HUES64 (cell line): ENCODE data around the gene SPINK9. TPM values are rescaled to one million over a fixed set of nuclear protein-coding genes. Genes with fewer than 3 reads are reported as not detected.
"Not testable (repeated sequence)": the region's sequence is repeated elsewhere in the genome, so short reads cannot be mapped to it uniquely, and the experiment has no call there.

Experiments used
- H3K27ac ChIP-seq: 2 replicates; pipeline ENCODE4 v1.7.0; 2013; ENCODE audit warnings: low read depth, low read length, inconsistent platforms
- H3K27me3 ChIP-seq: 2 replicates; pipeline ENCODE4 v1.6.1; 2013; ENCODE audit warnings: mild to moderate bottlenecking, low read length; ENCODE audit not compliant: insufficient read depth
- H3K36me3 ChIP-seq: 2 replicates; pipeline ENCODE4 v1.6.1; 2013; ENCODE audit warnings: mild to moderate bottlenecking, low read length; ENCODE audit not compliant: insufficient read depth
- H3K4me1 ChIP-seq: 2 replicates; pipeline ENCODE4 v1.6.1; 2013; ENCODE audit warnings: mild to moderate bottlenecking, low read length, moderate library complexity; ENCODE audit not compliant: insufficient read depth
- H3K4me3 ChIP-seq: 2 replicates; pipeline ENCODE4 v1.5.1; 2013; ENCODE audit warnings: mild to moderate bottlenecking, low read length, moderate library complexity
- H3K9ac ChIP-seq: 2 replicates; pipeline ENCODE4 v1.6.1; 2013; ENCODE audit warnings: mild to moderate bottlenecking, low read depth, low read length
- H3K9me3 ChIP-seq: 2 replicates; pipeline ENCODE4 v1.6.1; 2013; ENCODE audit warnings: low read depth, low read length; ENCODE audit not compliant: insufficient read depth
- WGBS: fragments of 150-250, 120-280 bp; methylation state at CpG from one replicate; pipeline ENCODE4 v1.1.7; 2013; ENCODE audit warnings: missing lambda C conversion rate; 5-methylcytosine and 5-hydroxymethylcytosine counted together
- polyA plus RNA-seq, 2 experiments: library from polyadenylated mRNA; stranded (reverse); fragments of 50-300 nt; gene quantifications; one replicate each; pipeline ENCODE4 v1.2.3, GENCODE V29; 2013

Gene SPINK9
- polyA plus RNA-seq (2013, experiment 1 of 2), result not detected
- not detected for polyA plus RNA-seq (2013, experiment 2 of 2)

- no peaks in the 10 kb centered on the region for H3K9me3 ChIP-seq
- H3K9ac ChIP-seq, result no peak within 1 kb of the TSS
- no peaks in the 10 kb centered on the region for H3K27me3 ChIP-seq
- 90% methylated on average over 2 of the region's 3 CpGs for WGBS
- H3K4me1 ChIP-seq, result no peaks in the 10 kb centered on the region
- H3K36me3 ChIP-seq, result no peaks in the 10 kb centered on the region
- no peak within 1 kb of the TSS for H3K27ac ChIP-seq
- H3K4me3 ChIP-seq, result no peak within 1 kb of the TSS
Observed at GRCh38 chr5:148335259-148335658, at the start of gene SPINK9. TSS of gene SPINK9 (plus strand) at chr5:148335559. CDS start at chr5:148335614, 55 bp downstream.

- no peak overlapping the region for H3K4me3 ChIP-seq
- 51% methylated on average over 6 of the region's 6 CpGs for WGBS
- H3K4me1 ChIP-seq, result no peaks in the 10 kb centered on the region
- no peaks in the 10 kb centered on the region for H3K9me3 ChIP-seq
- no peak overlapping the region for H3K27ac ChIP-seq
- no peaks in the 10 kb centered on the region for H3K27me3 ChIP-seq
- H3K9ac ChIP-seq, result no peak overlapping the region
- no peaks in the 10 kb centered on the region for H3K36me3 ChIP-seq
Observed at GRCh38 chr5:148290271-148291195, 44.8 kb upstream of the SPINK9 start.

GRCh38 chr5:148297731-148298130, 37.6 kb upstream of the SPINK9 start:
- Histone ChIP-seq H3K4me1 (no peaks in the 10 kb centered on the region), H3K36me3 (no peaks in the 10 kb centered on the region), H3K4me3 (no peak overlapping the region), H3K9me3 (no peaks in the 10 kb centered on the region), H3K27ac (no peak overlapping the region), H3K9ac (no peak overlapping the region), H3K27me3 (no peaks in the 10 kb centered on the region)
- WGBS, result 77% methylated on average over 4 of the region's 4 CpGs

- Histone ChIP-seq H3K27me3 (no peaks in the 10 kb centered on the region), H3K4me1 (no peaks in the 10 kb centered on the region), H3K9me3 (no peaks in the 10 kb centered on the region), H3K27ac (no peak overlapping the region), H3K36me3 (no peaks in the 10 kb centered on the region), H3K4me3 (no peak overlapping the region), H3K9ac (no peak overlapping the region)
- WGBS, result 100% methylated on average over 1 of the region's 1 CpG
Observed at GRCh38 chr5:148306446-148306845, 28.9 kb upstream of the SPINK9 start.

- no peaks in the 10 kb centered on the region for H3K27me3 ChIP-seq
- H3K36me3 ChIP-seq, result no peaks in the 10 kb centered on the region
- no peak overlapping the region for H3K4me3 ChIP-seq
- no peaks in the 10 kb centered on the region for H3K9me3 ChIP-seq
- H3K4me1 ChIP-seq, result no peaks in the 10 kb centered on the region
- WGBS, result 92% methylated on average over 3 of the region's 3 CpGs
- no peak overlapping the region for H3K9ac ChIP-seq
- no peak overlapping the region for H3K27ac ChIP-seq
Observed at GRCh38 chr5:148309019-148309418, 26.3 kb upstream of the SPINK9 start.

GRCh38 chr5:148309746-148310145, 25.6 kb upstream of the SPINK9 start:
- no peaks in the 10 kb centered on the region for H3K27me3 ChIP-seq
- H3K9ac ChIP-seq, result no peak overlapping the region
- H3K4me1 ChIP-seq, result no peaks in the 10 kb centered on the region
- H3K36me3 ChIP-seq, result no peaks in the 10 kb centered on the region
- H3K27ac ChIP-seq, result no peak overlapping the region
- H3K9me3 ChIP-seq, result no peaks in the 10 kb centered on the region
- H3K4me3 ChIP-seq, result no peak overlapping the region

GRCh38 chr5:148311484-148311883, 23.9 kb upstream of the SPINK9 start:
- Histone ChIP-seq H3K9me3 (no peaks in the 10 kb centered on the region), H3K27ac (no peak overlapping the region), H3K4me1 (no peaks in the 10 kb centered on the region), H3K36me3 (no peaks in the 10 kb centered on the region), H3K27me3 (no peaks in the 10 kb centered on the region), H3K9ac (no peak overlapping the region), H3K4me3 (no peak overlapping the region)
- WGBS, result 98% methylated on average over 3 of the region's 3 CpGs

- H3K36me3 ChIP-seq, result no peaks in the 10 kb centered on the region
- no peak within 1 kb of the TSS for H3K27ac ChIP-seq
- H3K27me3 ChIP-seq, result no peaks in the 10 kb centered on the region
- no peaks in the 10 kb centered on the region for H3K4me1 ChIP-seq
- H3K4me3 ChIP-seq, result no peak within 1 kb of the TSS
- H3K9me3 ChIP-seq, result no peaks in the 10 kb centered on the region
- WGBS, result 85% methylated on average over 3 of the region's 3 CpGs
- no peak within 1 kb of the TSS for H3K9ac ChIP-seq
Observed at GRCh38 chr5:148312153-148312552, 23.2 kb upstream of the SPINK9 start, which contains the start of gene SPINK7. TSS of gene SPINK7 (plus strand) at chr5:148312423. CDS start at chr5:148312484, 61 bp downstream.

- Histone ChIP-seq H3K4me1 (no peaks in the 10 kb centered on the region), H3K9me3 (no peaks in the 10 kb centered on the region), H3K27ac (no peak overlapping the region), H3K4me3 (no peak overlapping the region), H3K27me3 (no peaks in the 10 kb centered on the region), H3K9ac (no peak overlapping the region), H3K36me3 (no peaks in the 10 kb centered on the region)
- WGBS, result 100% methylated on average over 2 of the region's 2 CpGs
Observed at GRCh38 chr5:148314187-148314586, 21.2 kb upstream of the SPINK9 start.

- Histone ChIP-seq H3K27ac (no peak overlapping the region), H3K36me3 (no peaks in the 10 kb centered on the region), H3K9ac (no peak overlapping the region), H3K27me3 (no peaks in the 10 kb centered on the region), H3K4me1 (no peaks in the 10 kb centered on the region), H3K9me3 (no peaks in the 10 kb centered on the region), H3K4me3 (no peak overlapping the region)
- WGBS, result 82% methylated on average over 4 of the region's 4 CpGs
Observed at GRCh38 chr5:148314731-148315130, 20.6 kb upstream of the SPINK9 start.

GRCh38 chr5:148320011-148320963, 15.1 kb upstream of the SPINK9 start:
- peaks cover 11% of the 10 kb centered on the region for H3K27me3 ChIP-seq
- not testable (repeated sequence) for H3K27ac ChIP-seq, H3K4me1 ChIP-seq, H3K9me3 ChIP-seq, H3K36me3 ChIP-seq
- H3K4me3 ChIP-seq, result peak overlapping the region; percentile 67
- WGBS, result 32% methylated on average over 40 of the region's 42 CpGs
- H3K9ac ChIP-seq, result peak overlapping the region; percentile 76
